Stimulated activated CD8-positive, alpha-beta memory T cell treated with anti-CD3 and anti-CD28 coated beads, Interleukin-12 subunit alpha, Interleukin-12 subunit beta, amount 100 ng/mL, for 24 hours (primary cell): ENCODE measurements around the gene CEP95.

Source experiments
- DNase-seq: peaks from one replicate; pipeline ENCODE4 v3.0.0-alpha.2; 2020; ENCODE audit errors: extremely low read depth

Gene CEP95

GRCh38 chr17:64496786-64497564 lies 9.8 kb upstream of the CEP95 start, which contains the start of gene POLG2:
TSS of gene POLG2 (minus strand) at chr17:64497054. CDS start at chr17:64496968, 86 bp downstream.
- DNase-seq, result peak; percentile 95

- no peak for DNase-seq
Observed at GRCh38 chr17:64497565-64498035, 9.2 kb upstream of the CEP95 start.

GRCh38 chr17:64498308-64499203 lies 8.2 kb upstream of the CEP95 start:
- DNase-seq, result no peak

GRCh38 chr17:64499805-64500486 lies 6.8 kb upstream of the CEP95 start:
- no peak for DNase-seq

GRCh38 chr17:64500487-64500859 lies 6.3 kb upstream of the CEP95 start:
- DNase-seq, result no peak

GRCh38 chr17:64500862-64501765 lies 5.7 kb upstream of the CEP95 start:
- no peak for DNase-seq

- DNase-seq, result no peak
Observed at GRCh38 chr17:64502021-64502420, 4.8 kb upstream of the CEP95 start.

GRCh38 chr17:64502809-64503208 lies 4.0 kb upstream of the CEP95 start:
- DNase-seq, result no peak

- no peak for DNase-seq
Observed at GRCh38 chr17:64503341-64503740, 3.4 kb upstream of the CEP95 start.

- DNase-seq, result no peak
Observed at GRCh38 chr17:64503821-64504768, 2.7 kb upstream of the CEP95 start.

- DNase-seq, result no peak
Observed at GRCh38 chr17:64504769-64505339, 1.9 kb upstream of the CEP95 start.

GRCh38 chr17:64505340-64506200 lies 1.2 kb upstream of the CEP95 start:
- DNase-seq, result peak; percentile 59

GRCh38 chr17:64506201-64506575 lies 589 bp upstream of the CEP95 start, which contains the start of gene DDX5:
TSS of gene DDX5 (minus strand) at chr17:64506289. CDS start at chr17:64506119, 170 bp downstream.
- DNase-seq, result peak; percentile 93

GRCh38 chr17:64507413-64507782 lies 621 bp downstream of the CEP95 start:
- DNase-seq, result no peak

GRCh38 chr17:64508683-64509082 lies 1.9 kb downstream of the CEP95 start:
- no peak for DNase-seq

GRCh38 chr17:64509179-64509578 lies 2.4 kb downstream of the CEP95 start:
- DNase-seq, result no peak

- DNase-seq, result no peak
Observed at GRCh38 chr17:64515419-64515818, 8.6 kb downstream of the CEP95 start.

- no peak for DNase-seq
Observed at GRCh38 chr17:64515829-64516228, 9.1 kb downstream of the CEP95 start.

GRCh38 chr17:64519601-64520000 lies 12.8 kb downstream of the CEP95 start:
- no peak for DNase-seq
